Natural killer cell (primary cell): ENCODE data around the gene ARHGAP20. TPM values are rescaled to one million over a fixed set of nuclear protein-coding genes. Genes with fewer than 3 reads are reported as not detected.

ENCODE experiments used
- ATAC-seq, 3 donors: fragments of 150-1000 bp in 2 of 3; fragments of 200-7000 bp in 1 of 3; cut with Tn5 transposase; 1 replicate in 1 of 3; 2 replicates in 2 of 3; pipeline ENCODE4 v1.10.0; 2021; ENCODE audit warnings: mild to moderate bottlenecking in 2 of 3, moderate library complexity in 2 of 3
- DNase-seq, 2 donors: peaks; one replicate each; pipeline versions ENCODE4 v3.0.0 to v3.0.0-alpha.2; 2013 to 2021; ENCODE audit warnings: mixed read lengths in 1 of 2
- H3K27ac ChIP-seq: one replicate; pipeline ENCODE4 v1.5.1; 2013; ENCODE audit warnings: mild to moderate bottlenecking, low read length
- H3K27me3 ChIP-seq: one replicate; pipeline ENCODE4 v1.6.1; 2013; ENCODE audit warnings: low read length; ENCODE audit not compliant: control insufficient read depth, insufficient read depth
- H3K36me3 ChIP-seq: one replicate; pipeline ENCODE4 v1.6.1; 2013; ENCODE audit warnings: low read length; ENCODE audit not compliant: control insufficient read depth, insufficient read depth
- H3K4me1 ChIP-seq: one replicate; pipeline ENCODE4 v1.6.1; 2013; ENCODE audit warnings: low read length; ENCODE audit not compliant: control insufficient read depth, insufficient read depth
- H3K4me3 ChIP-seq: one replicate; pipeline ENCODE4 v1.5.1; 2013; ENCODE audit warnings: low read length
- H3K9me3 ChIP-seq: one replicate; pipeline ENCODE4 v1.6.1; 2013; ENCODE audit warnings: low read length; ENCODE audit not compliant: control insufficient read depth, insufficient read depth
- H3K27ac Mint-ChIP-seq, 2 donors: one replicate each; pipeline ENCODE4 v1.8.0; 2022; ENCODE audit warnings: mild to moderate bottlenecking in 2 of 2, mixed read lengths in 2 of 2, moderate library complexity in 1 of 2
- H3K27me3 Mint-ChIP-seq, 2 donors: one replicate each; pipeline ENCODE4 v1.8.0; 2022; ENCODE audit warnings: low read depth in 2 of 2, mixed read lengths in 2 of 2
- H3K36me3 Mint-ChIP-seq: one replicate; pipeline ENCODE4 v1.8.0; 2022; ENCODE audit warnings: mixed read lengths
- H3K4me1 Mint-ChIP-seq, 2 donors: one replicate each; pipeline ENCODE4 v1.8.0; 2022; ENCODE audit warnings: mixed read lengths in 2 of 2
- H3K4me3 Mint-ChIP-seq: one replicate; pipeline ENCODE4 v1.8.0; 2022; ENCODE audit warnings: mild to moderate bottlenecking, moderate library complexity, mixed read lengths
- H3K9me3 Mint-ChIP-seq, 2 donors: one replicate each; pipeline ENCODE4 v1.8.0; 2022; ENCODE audit warnings: mixed read lengths in 2 of 2
- CTCF ChIP-seq: fragments of 200-600 bp; IDR thresholded peaks from one replicate; pipeline ENCODE4 v1.8.0; 2022; ENCODE audit warnings: antibody characterized with exemption
- WGBS: methylation state at CpG from one replicate; pipeline ENCODE4 v1.1.7; 2013; ENCODE audit warnings: missing lambda C conversion rate; ENCODE audit not compliant: insufficient coverage; 5-methylcytosine and 5-hydroxymethylcytosine counted together
- intact Hi-C: fragments of 100-400 bp; cut with micrococcal nuclease; formaldehyde crosslinking; loops from one replicate; pipeline ENCODE4 v1.14.2; 2022
- total RNA-seq, 4 donors: library from RNA; stranded (reverse); fragments of 120-200 nt in 1 of 4; gene quantifications; one replicate each; pipeline versions ENCODE4 v1.2.3 to v1.2.4, GENCODE V29; 2013 to 2022

The ARHGAP20 gene
- total RNA-seq, 3 donors from 2014 or later (not counting 1 experiment from before 2014, with no cell fraction given), result not detected

DNA sequence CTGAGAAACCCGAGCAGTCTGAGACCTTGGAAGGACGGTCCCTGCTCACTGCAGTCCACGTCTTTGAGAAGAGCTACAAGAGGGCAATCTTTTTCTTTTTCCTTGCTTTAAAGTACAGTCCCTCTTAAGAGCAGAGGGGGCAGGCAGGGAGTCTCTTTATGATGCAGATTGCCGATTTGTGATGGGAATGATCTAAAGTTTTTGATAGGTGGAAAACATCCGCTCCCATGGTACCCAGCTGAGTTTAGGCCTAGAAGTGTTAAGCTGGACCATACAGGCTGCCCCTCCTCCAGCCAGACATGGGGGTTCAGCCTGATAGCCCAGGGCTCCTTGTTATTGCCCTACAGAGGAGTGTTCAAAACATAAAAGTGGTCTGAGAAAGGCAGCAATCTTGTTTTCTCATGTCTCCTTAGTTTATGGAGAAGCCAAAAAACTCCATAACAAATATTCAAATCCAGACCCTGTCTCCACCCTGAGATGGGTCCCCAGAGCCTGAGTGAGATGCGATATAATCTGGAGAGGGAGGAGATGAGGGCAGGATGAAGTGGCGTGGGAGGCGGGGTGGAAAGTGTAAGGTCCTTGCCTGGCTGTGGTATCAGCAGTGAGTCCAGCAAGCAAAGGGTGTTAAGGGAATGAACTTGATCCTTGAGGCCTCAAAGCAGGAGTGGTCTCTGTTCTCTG lies 147.4 kb downstream of the ARHGAP20 start:
- H3K27me3 ChIP-seq, result no peaks in the 10 kb centered on the region
- DNase-seq (no peak), ATAC-seq (no peak)
- H3K36me3 ChIP-seq, result no peaks in the 10 kb centered on the region
- intact Hi-C loops, result no loop called here
- H3K27ac ChIP-seq, result no peak overlapping the region
- no peak for TF ChIP-seq CTCF
- WGBS, result 94% methylated on average over 8 of the region's 8 CpGs
- Mint-ChIP-seq H3K27ac (no peak overlapping the region), H3K27me3 (peaks cover 2 to 6% of the 10 kb centered on the region in 2 donors), H3K4me1 (no peaks in the 10 kb centered on the region), H3K4me3 (no peak overlapping the region), H3K9me3 (peaks cover 2 to 5% of the 10 kb centered on the region in 2 donors), H3K36me3 (no peaks in the 10 kb centered on the region)
- no peaks in the 10 kb centered on the region for H3K4me1 ChIP-seq
- no peaks in the 10 kb centered on the region for H3K9me3 ChIP-seq
- H3K4me3 ChIP-seq, result no peak overlapping the region

- H3K27ac ChIP-seq, result no peak overlapping the region
- no peaks in the 10 kb centered on the region for H3K9me3 ChIP-seq
- H3K27me3 ChIP-seq, result no peaks in the 10 kb centered on the region
- H3K27ac Mint-ChIP-seq, result no peak overlapping the region
- H3K4me3 Mint-ChIP-seq, result no peak overlapping the region
- H3K4me3 ChIP-seq, result no peak overlapping the region
- H3K36me3 ChIP-seq, result no peaks in the 10 kb centered on the region
- ATAC-seq, result no peak
- H3K4me1 ChIP-seq, result no peaks in the 10 kb centered on the region
- no peak for TF ChIP-seq CTCF
- intact Hi-C loops, result no loop called here
- no peak for DNase-seq
- WGBS, result 100% methylated on average over 1 of the region's 1 CpG
- H3K4me1 Mint-ChIP-seq, result no peaks in the 10 kb centered on the region
- H3K27me3 Mint-ChIP-seq, result no peaks in the 10 kb centered on the region
- no peaks in the 10 kb centered on the region for H3K36me3 Mint-ChIP-seq
- peaks cover 3 to 7% of the 10 kb centered on the region in 2 donors for H3K9me3 Mint-ChIP-seq
Measured at GRCh38 chr11:110544779-110545178, 167.5 kb downstream of the ARHGAP20 start.

GRCh38 chr11:110538154-110538553 lies 174.1 kb downstream of the ARHGAP20 start:
- Histone ChIP-seq H3K4me1 (no peaks in the 10 kb centered on the region), H3K27me3 (no peaks in the 10 kb centered on the region), H3K9me3 (no peaks in the 10 kb centered on the region), H3K36me3 (no peaks in the 10 kb centered on the region), H3K27ac (no peak overlapping the region), H3K4me3 (no peak overlapping the region)
- Mint-ChIP-seq H3K9me3 (peaks cover 2 to 5% of the 10 kb centered on the region in 2 donors), H3K4me1 (peaks cover 5 to 6% of the 10 kb centered on the region in 2 donors), H3K27me3 (no peaks in the 10 kb centered on the region), H3K36me3 (no peaks in the 10 kb centered on the region), H3K27ac (no peak overlapping the region), H3K4me3 (no peak overlapping the region)
- DNase-seq (no peak), ATAC-seq (no peak)
- TF ChIP-seq CTCF, result no peak
- intact Hi-C loops, result no loop called here
